GM21423 (cell line): ENCODE results near the gene MET.
A peak's percentile ranks its signal among the peaks of the same experiment; 100 is the strongest.
"Not testable (repeated sequence)": the region's sequence is repeated elsewhere in the genome, so short reads cannot be mapped to it uniquely, and the experiment has no call there.

Source experiments
- ATAC-seq: cut with Tn5 transposase; IDR thresholded peaks from one replicate; pipeline ENCODE4 v1.9.1; 2021; ENCODE audit warnings: mild to moderate bottlenecking, moderate library complexity; ENCODE audit not compliant: unreplicated experiment

Gene MET

GRCh38 chr7:116746388-116746787 is 74.4 kb downstream of the MET start:
- not testable (repeated sequence) for ATAC-seq

- not testable (repeated sequence) for ATAC-seq
Observed at GRCh38 chr7:116751070-116751469, 79.1 kb downstream of the MET start.

GRCh38 chr7:116752305-116753074 is 80.5 kb downstream of the MET start:
- ATAC-seq, result no peak

DNA sequence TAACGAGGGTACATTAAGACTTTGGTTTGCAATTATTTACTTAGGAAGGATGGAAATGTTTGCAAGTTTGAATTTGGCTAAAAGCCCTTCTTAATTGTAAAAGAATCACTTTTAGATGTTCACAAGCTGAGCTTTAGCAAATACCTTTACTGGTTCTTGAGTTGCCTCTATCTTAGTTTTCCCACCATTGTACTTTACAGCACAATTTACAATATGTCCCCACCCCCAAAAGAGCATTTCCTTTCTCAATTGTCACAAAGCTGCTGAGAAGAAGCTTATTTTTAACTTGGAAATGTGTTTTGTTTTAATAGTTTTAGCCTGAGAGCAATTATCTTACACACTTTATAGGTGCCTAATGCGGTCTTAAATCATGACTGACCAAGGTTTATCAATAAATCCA is 81.1 kb downstream of the MET start:
- ATAC-seq, result no peak

GRCh38 chr7:116754186-116754585 is 82.2 kb downstream of the MET start:
- no peak for ATAC-seq

DNA sequence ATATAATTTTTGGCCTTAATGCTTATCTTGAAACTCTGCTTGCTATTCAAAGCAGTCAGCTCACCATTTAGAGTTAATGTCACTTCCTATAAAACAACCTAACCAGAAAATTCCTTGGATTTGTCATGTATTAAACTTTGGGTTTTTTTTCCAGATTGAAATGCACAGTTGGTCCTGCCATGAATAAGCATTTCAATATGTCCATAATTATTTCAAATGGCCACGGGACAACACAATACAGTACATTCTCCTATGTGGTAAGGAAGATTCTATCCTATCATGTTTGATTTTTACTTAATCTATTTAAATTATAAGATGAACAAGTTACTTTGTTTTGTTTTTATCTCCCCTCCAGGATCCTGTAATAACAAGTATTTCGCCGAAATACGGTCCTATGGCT is 85.3 kb downstream of the MET start:
- no peak for ATAC-seq

- not testable (repeated sequence) for ATAC-seq
Observed at GRCh38 chr7:116759642-116760041, 87.6 kb downstream of the MET start.

DNA sequence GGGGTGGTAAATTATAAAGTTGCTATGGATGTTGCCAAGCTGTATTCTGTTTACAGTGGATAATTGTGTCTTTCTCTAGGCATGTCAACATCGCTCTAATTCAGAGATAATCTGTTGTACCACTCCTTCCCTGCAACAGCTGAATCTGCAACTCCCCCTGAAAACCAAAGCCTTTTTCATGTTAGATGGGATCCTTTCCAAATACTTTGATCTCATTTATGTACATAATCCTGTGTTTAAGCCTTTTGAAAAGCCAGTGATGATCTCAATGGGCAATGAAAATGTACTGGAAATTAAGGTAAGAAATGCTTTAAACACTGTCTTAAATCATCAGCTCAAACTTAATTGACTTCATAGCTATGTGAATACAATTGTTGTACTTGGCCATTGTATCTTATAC is 91.0 kb downstream of the MET start:
- no peak for ATAC-seq

GRCh38 chr7:116763647-116764046 is 91.7 kb downstream of the MET start:
- no peak for ATAC-seq

- no peak for ATAC-seq
Observed at GRCh38 chr7:116766881-116767280, 94.9 kb downstream of the MET start.

DNA sequence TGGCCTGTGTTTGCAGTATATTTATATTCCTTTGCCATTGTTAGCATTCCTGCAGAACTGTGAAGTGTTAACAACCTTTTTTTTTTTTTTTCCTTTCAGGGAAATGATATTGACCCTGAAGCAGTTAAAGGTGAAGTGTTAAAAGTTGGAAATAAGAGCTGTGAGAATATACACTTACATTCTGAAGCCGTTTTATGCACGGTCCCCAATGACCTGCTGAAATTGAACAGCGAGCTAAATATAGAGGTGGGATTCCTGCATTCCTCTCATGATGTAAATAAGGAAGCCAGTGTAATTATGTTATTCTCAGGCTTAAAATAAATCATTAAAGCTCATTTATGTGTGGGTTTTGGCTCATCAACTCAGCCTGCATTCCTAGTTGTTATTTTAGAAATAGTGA is 97.5 kb downstream of the MET start:
- ATAC-seq, result no peak

DNA sequence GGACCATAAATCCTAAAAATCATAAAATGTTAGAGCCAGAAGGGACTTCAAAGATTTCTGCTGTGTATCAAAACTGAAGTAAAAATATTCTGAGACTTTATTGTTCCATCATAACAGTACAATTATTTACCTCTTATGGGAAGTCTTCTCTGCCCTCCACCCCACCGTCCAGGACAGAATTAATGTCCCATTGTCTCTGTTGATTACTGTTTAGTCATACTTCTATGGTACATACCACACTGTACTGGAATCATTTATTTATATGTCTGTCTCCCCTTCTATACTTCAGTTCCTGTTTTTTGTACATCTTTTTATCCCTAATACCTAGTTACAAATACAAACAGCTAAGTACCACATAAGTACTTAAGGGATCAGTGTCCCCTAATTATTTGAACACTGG is 98.9 kb downstream of the MET start:
- ATAC-seq, result no peak

GRCh38 chr7:116771640-116772039 is 99.6 kb downstream of the MET start:
- ATAC-seq, result no peak

- ATAC-seq, result no peak
Observed at GRCh38 chr7:116772423-116772863, 100.4 kb downstream of the MET start.

GRCh38 chr7:116772926-116773749 is 101.1 kb downstream of the MET start:
- no peak for ATAC-seq

GRCh38 chr7:116776046-116776445 is 104.0 kb downstream of the MET start:
- ATAC-seq, result no peak

GRCh38 chr7:116776610-116777289 is 104.8 kb downstream of the MET start:
- ATAC-seq, result peak; percentile 69

DNA sequence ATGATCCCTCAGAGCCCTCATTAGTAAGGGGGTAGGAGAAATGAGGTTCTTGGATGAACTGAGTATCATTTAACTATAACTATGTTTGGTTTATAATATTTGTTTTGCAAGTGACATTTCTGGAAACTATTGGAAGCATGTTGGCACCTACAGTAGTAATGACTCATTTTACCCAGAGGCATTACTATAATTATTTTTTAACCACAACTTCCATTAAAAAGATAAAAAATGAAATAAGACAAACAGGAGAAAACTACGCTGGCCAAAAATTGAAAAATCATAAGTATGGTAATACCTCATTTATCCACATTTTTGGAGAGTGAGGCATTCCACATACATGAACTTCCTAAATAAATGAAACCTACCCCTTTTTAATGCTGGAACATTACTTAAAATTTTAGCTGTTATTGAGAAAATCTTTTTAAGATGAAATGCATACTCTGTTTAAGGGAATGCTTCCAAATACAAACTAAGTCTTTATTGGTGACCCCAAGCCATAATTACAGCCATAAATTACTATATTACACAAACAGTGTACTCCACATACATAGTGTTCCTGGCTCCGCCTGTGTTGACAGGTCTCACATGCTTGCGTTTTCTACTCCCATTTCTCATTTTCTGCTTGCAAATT is 105.8 kb downstream of the MET start:
- no peak for ATAC-seq

- no peak for ATAC-seq
Observed at GRCh38 chr7:116779216-116779615, 107.2 kb downstream of the MET start.

DNA sequence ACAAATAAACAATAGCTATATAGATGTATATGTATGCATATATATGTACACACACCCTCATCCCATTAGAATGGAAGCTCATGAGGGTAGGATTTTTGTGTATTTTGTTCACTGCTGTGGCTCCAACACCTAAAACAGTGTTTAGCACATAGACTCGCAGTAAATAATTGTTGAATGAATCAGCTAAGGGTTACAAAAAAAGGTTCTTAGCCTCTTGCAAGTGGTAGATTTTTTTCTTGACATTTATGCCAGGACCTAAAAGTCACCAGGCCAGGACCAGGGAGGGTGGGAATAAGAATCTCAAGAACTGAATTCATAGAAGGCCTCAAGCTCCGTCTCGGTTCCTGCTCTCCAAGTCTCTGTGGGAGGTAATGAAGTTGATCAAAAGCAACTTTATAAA is 107.9 kb downstream of the MET start:
- ATAC-seq, result no peak

- no peak for ATAC-seq
Observed at GRCh38 chr7:116780521-116780920, 108.5 kb downstream of the MET start.
